Measurements from ENCODE around the gene FXR1. TPM values are rescaled to one million over a fixed set of nuclear protein-coding genes. Genes with fewer than 3 reads are reported as not detected.

The FXR1 gene
- total RNA-seq, 4 donors from 2014 or later = 62.0 to 118 (median 76.8) TPM

DNA sequence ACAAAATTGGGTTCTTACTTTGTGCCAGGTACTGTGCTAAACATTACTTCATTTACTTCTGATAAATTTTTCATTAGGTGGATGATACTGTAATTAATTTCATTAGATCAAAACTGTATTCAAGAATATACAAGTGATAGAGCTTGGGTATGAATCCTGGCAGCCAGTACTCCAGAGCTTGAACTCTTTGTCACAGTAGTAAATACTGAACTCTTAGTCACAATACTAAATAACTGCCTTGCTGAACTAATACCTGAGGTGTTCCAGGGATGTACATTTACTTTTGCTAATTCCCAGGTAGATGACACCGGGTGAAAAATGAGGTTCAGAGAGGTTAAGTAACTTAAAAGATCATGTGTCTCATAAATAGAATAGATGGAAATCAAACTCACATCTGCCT lies 20.3 kb downstream of the FXR1 start:
- H3K27ac ChIP-seq = no peak overlapping the region
- TF ChIP-seq EP300 (IDR thresholded peaks at IDR 0.05) (no peak), POLR2A (IDR thresholded peaks at IDR 0.05) (no peak), POLR2AphosphoS5 (IDR thresholded peaks at IDR 0.05) (no peak)
- TF ChIP-seq, protein P1, sequence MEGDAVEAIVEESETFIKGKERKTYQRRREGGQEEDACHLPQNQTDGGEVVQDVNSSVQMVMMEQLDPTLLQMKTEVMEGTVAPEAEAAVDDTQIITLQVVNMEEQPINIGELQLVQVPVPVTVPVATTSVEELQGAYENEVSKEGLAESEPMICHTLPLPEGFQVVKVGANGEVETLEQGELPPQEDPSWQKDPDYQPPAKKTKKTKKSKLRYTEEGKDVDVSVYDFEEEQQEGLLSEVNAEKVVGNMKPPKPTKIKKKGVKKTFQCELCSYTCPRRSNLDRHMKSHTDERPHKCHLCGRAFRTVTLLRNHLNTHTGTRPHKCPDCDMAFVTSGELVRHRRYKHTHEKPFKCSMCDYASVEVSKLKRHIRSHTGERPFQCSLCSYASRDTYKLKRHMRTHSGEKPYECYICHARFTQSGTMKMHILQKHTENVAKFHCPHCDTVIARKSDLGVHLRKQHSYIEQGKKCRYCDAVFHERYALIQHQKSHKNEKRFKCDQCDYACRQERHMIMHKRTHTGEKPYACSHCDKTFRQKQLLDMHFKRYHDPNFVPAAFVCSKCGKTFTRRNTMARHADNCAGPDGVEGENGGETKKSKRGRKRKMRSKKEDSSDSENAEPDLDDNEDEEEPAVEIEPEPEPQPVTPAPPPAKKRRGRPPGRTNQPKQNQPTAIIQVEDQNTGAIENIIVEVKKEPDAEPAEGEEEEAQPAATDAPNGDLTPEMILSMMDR (IDR thresholded peaks at IDR 0.05) = no peak
- WGBS = 61% methylated on average over 1 of the region's 1 CpG
- no peaks in the 10 kb centered on the region for H3K4me1 ChIP-seq
- H3K9me3 ChIP-seq = no peaks in the 10 kb centered on the region
- H3K27me3 ChIP-seq = no peaks in the 10 kb centered on the region
- no peak for DNase-seq (ENCODE audit: low spot score in 2 of 2)
- peaks cover 19% of the 10 kb centered on the region for H3K36me3 ChIP-seq
- no peak overlapping the region for H3K4me3 ChIP-seq

DNA sequence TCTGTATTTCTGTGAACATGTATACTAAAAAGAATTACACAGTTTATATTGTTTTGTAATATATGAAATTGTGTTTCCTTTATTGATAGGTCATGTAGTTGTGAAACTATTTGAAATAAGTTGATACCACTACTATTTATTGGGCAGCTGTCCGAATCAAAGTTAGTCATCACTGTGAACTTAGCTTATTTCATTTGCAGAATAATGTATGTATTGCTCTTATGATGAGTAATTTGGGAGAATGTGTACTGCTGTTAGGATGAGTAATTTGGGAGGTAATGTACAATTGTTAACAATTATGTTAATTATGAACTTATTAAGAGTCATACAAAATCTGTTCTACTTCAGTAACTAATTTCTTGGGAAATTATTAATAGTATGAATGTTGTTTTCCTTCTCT lies 22.2 kb downstream of the FXR1 start:
- Histone ChIP-seq H3K4me3 (no peak overlapping the region), H3K9me3 (no peaks in the 10 kb centered on the region), H3K27me3 (no peaks in the 10 kb centered on the region), H3K4me1 (no peaks in the 10 kb centered on the region), H3K27ac (no peak overlapping the region), H3K36me3 (peaks cover 26% of the 10 kb centered on the region)
- TF ChIP-seq, protein P1 (IDR thresholded peaks at IDR 0.05) = no peak
- TF ChIP-seq EP300 (IDR thresholded peaks at IDR 0.05) (no peak), POLR2AphosphoS5 (IDR thresholded peaks at IDR 0.05) (no peak), POLR2A (IDR thresholded peaks at IDR 0.05) (no peak)
- DNase-seq (ENCODE audit: low spot score in 2 of 2) = no peak
- 85% methylated on average over 1 of the region's 1 CpG for WGBS

DNA sequence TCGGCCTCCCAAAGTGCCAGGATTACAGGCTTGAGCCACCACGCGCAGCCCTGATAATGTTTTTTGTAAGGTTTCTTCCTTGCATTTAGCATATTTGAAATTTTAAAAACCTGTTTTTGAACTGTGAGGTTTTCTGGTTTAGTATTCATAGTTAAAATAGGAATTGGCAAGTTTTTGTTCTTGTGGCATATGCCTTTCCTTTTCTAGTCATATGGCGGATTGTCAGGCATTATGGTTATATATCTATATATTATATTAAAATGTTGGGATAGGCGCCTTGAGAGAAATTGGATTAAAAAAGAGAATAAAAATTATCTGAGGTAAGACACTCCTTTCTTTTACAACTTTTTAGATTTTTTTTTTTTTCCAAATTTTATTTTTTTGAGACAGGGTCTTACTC lies 28.4 kb downstream of the FXR1 start:
- TF ChIP-seq POLR2AphosphoS5 (IDR thresholded peaks at IDR 0.05) (no peak), POLR2A (IDR thresholded peaks at IDR 0.05) (no peak), EP300 (IDR thresholded peaks at IDR 0.05) (no peak)
- TF ChIP-seq, protein P1 (IDR thresholded peaks at IDR 0.05) = no peak
- Histone ChIP-seq H3K4me3 (no peak overlapping the region), H3K9me3 (no peaks in the 10 kb centered on the region), H3K27me3 (no peaks in the 10 kb centered on the region), H3K4me1 (no peaks in the 10 kb centered on the region), H3K36me3 (peaks cover 46% of the 10 kb centered on the region), H3K27ac (no peak overlapping the region)
- 99% methylated on average over 5 of the region's 5 CpGs for WGBS
- no peak for DNase-seq (ENCODE audit: low spot score in 2 of 2)

DNA sequence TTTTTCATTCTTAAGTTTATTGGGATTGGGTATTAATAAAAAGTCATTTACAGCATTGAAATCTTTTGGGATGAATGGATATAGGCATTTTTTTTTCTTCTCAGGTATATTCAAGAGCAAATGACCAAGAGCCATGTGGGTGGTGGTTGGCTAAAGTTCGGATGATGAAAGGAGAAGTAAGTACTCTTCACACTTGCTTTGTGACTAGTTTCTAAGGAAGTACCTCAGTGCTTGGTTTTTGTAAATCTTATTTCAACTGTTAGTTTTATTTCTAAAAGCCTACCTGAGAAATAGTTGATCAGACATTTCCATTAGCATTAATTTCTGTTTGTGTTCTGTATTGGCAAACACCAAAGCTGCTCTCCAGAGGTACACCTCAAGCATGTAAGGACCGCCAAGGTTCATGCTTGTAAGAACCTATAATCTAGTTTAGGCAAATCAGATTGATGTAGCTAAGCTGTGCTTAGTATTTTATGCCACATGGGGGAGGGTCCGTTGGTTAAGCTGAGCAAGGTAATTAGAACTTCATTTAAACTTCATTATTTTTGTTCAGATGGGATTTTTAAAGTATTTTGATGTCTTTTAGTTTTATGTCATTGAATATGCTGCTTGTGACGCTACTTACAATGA lies 35.4 kb downstream of the FXR1 start:
- no peak overlapping the region for H3K4me3 ChIP-seq
- H3K27me3 ChIP-seq = no peaks in the 10 kb centered on the region
- no peak overlapping the region for H3K27ac ChIP-seq
- no peak for DNase-seq (ENCODE audit: low spot score in 2 of 2)
- 93% methylated on average over 4 of the region's 4 CpGs for WGBS
- H3K36me3 ChIP-seq = peaks cover 65% of the 10 kb centered on the region
- TF ChIP-seq EP300 (IDR thresholded peaks at IDR 0.05) (no peak), POLR2AphosphoS5 (IDR thresholded peaks at IDR 0.05) (no peak), POLR2A (IDR thresholded peaks at IDR 0.05) (no peak)
- TF ChIP-seq, protein P1 (IDR thresholded peaks at IDR 0.05) = no peak
- no peaks in the 10 kb centered on the region for H3K9me3 ChIP-seq
- no peaks in the 10 kb centered on the region for H3K4me1 ChIP-seq

DNA sequence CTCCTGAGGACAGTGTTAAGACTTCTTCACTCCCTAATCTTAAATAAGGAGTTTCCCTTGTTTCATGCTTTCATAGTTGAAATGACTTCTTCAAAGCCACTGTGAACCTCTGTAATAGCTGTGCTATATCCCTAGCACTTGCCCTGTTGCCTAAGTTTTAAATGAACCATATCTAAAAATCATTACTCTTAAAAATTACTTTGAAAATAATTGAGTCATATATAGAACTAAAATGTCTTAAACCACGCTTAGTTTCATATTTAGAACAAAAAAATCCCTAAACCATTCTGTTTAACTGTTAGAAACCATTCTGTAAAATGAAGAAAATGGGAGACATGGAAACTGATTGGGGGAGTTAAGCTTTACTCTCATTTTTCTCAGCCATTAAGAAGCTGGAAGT lies 47.2 kb downstream of the FXR1 start:
- WGBS = 94% methylated on average over 1 of the region's 1 CpG
- H3K27me3 ChIP-seq = no peaks in the 10 kb centered on the region
- no peak overlapping the region for H3K4me3 ChIP-seq
- no peaks in the 10 kb centered on the region for H3K4me1 ChIP-seq
- no peaks in the 10 kb centered on the region for H3K9me3 ChIP-seq
- no peak overlapping the region for H3K27ac ChIP-seq
- H3K36me3 ChIP-seq = peaks cover 84% of the 10 kb centered on the region
- DNase-seq (ENCODE audit: low spot score in 2 of 2) = no peak
- TF ChIP-seq EP300 (IDR thresholded peaks at IDR 0.05) (no peak), POLR2AphosphoS5 (IDR thresholded peaks at IDR 0.05) (no peak), POLR2A (IDR thresholded peaks at IDR 0.05) (no peak)
- TF ChIP-seq, protein P1 (IDR thresholded peaks at IDR 0.05) = no peak

All from suprapubic skin (tissue), 4 donors.